MM.1S (cell line): ENCODE results near the gene HAO2.

Experiments used
- DNase-seq: peaks from one replicate; pipeline ENCODE4 v3.0.0-alpha.2; 2015
- H2AFZ ChIP-seq: fragments of 300-600 bp; sonication (generic); 2 replicates; pipeline ENCODE4 v1.6.0; 2016; ENCODE audit warnings: antibody characterized with exemption, low read length
- H3F3A ChIP-seq: fragments of 300-600 bp; sonication (generic); 2 replicates; pipeline ENCODE4 v1.6.1; 2016; ENCODE audit warnings: mild to moderate bottlenecking, antibody characterized with exemption, low read length, moderate library complexity, mixed read lengths; ENCODE audit not compliant: insufficient read depth
- H3K27ac ChIP-seq: fragments of 300-600 bp; sonication (generic); 2 replicates; pipeline ENCODE4 v1.5.1; 2016; ENCODE audit warnings: mild to moderate bottlenecking, low read length
- H3K27me3 ChIP-seq: fragments of 300-600 bp; sonication (generic); replicated peaks from 2 replicates; pipeline ENCODE4 v1.6.0; 2016; ENCODE audit warnings: low read length; ENCODE audit not compliant: insufficient read depth
- H3K36me3 ChIP-seq: fragments of 300-600 bp; sonication (generic); replicated peaks from 2 replicates; pipeline ENCODE4 v1.6.1; 2016; ENCODE audit warnings: mild to moderate bottlenecking, low read length, mixed read lengths; ENCODE audit not compliant: insufficient read depth
- H3K4me1 ChIP-seq: fragments of 300-600 bp; sonication (generic); 2 replicates; pipeline ENCODE4 v1.6.1; 2016; ENCODE audit warnings: low read length, mixed read lengths
- H3K4me2 ChIP-seq: fragments of 300-600 bp; sonication (generic); 2 replicates; pipeline ENCODE4 v1.6.0; 2016; ENCODE audit warnings: low read depth, low read length
- H3K4me3 ChIP-seq: fragments of 300-600 bp; sonication (generic); 2 replicates; pipeline ENCODE4 v1.5.1; 2016; ENCODE audit warnings: low read length, mixed read lengths
- H3K79me2 ChIP-seq: fragments of 300-600 bp; sonication (generic); 2 replicates; pipeline ENCODE4 v1.6.1; 2016; ENCODE audit warnings: mixed run types, low read length, mixed read lengths
- H3K9ac ChIP-seq: fragments of 300-600 bp; sonication (generic); 2 replicates; pipeline ENCODE4 v1.6.1; 2016; ENCODE audit warnings: low read length, mixed read lengths
- H3K9me2 ChIP-seq: fragments of 300-600 bp; sonication (generic); replicated peaks from 2 replicates; pipeline ENCODE4 v1.6.1; 2016; ENCODE audit warnings: mild to moderate bottlenecking, low read length, mixed read lengths; ENCODE audit not compliant: insufficient read depth
- H3K9me3 ChIP-seq: fragments of 300-600 bp; sonication (generic); replicated peaks from 2 replicates; pipeline ENCODE4 v1.6.1; 2016; ENCODE audit warnings: mild to moderate bottlenecking, low read length, mixed read lengths; ENCODE audit not compliant: insufficient read depth
- H4K20me1 ChIP-seq: fragments of 300-600 bp; sonication (generic); 2 replicates; pipeline ENCODE4 v1.6.1; 2016; ENCODE audit warnings: mild to moderate bottlenecking, low read length, moderate library complexity, mixed read lengths; ENCODE audit not compliant: insufficient read depth
- CTCF ChIP-seq: fragments of 300-600 bp; sonication (generic); IDR thresholded peaks from 2 replicates; pipeline ENCODE4 v1.5.1; 2016; ENCODE audit warnings: antibody characterized with exemption, low read length, mixed read lengths
- EZH2 ChIP-seq: fragments of 300-600 bp; sonication (generic); optimal IDR thresholded peaks from 2 replicates; pipeline ENCODE3; 2017; ENCODE audit warnings: low read depth, mild to moderate bottlenecking, antibody characterized with exemption, low read length, mixed read lengths
- EZH2phosphoT487 ChIP-seq: fragments of 300-600 bp; sonication (generic); IDR thresholded peaks from 2 replicates; pipeline ENCODE4 v1.6.1; 2018; ENCODE audit warnings: antibody characterized with exemption, low read length

HAO2 gene

GRCh38 chr1:119370748-119371147, 2.2 kb downstream of the HAO2 start:
- Histone ChIP-seq H3F3A (no peaks in the 10 kb centered on the region), H3K27me3 (no peaks in the 10 kb centered on the region), H3K9me2 (no peaks in the 10 kb centered on the region), H3K4me2 (no peak overlapping the region), H4K20me1 (no peaks in the 10 kb centered on the region), H3K27ac (no peak overlapping the region), H3K4me1 (peaks cover 9% of the 10 kb centered on the region; the same call in 1 of the 2 replicates), H3K36me3 (no peaks in the 10 kb centered on the region), H2AFZ (no peak overlapping the region), H3K9ac (no peak overlapping the region), H3K79me2 (no peaks in the 10 kb centered on the region), H3K9me3 (no peaks in the 10 kb centered on the region), H3K4me3 (no peak overlapping the region)
- TF ChIP-seq EZH2 (no peak), EZH2phosphoT487 (no peak), CTCF (no peak)
- DNase-seq: no peak

GRCh38 chr1:119371815-119372214, 3.2 kb downstream of the HAO2 start:
- no peaks in the 10 kb centered on the region for H3K9me3 ChIP-seq
- no peak for DNase-seq
- H3K79me2 ChIP-seq: no peaks in the 10 kb centered on the region
- no peak overlapping the region for H3K9ac ChIP-seq
- no peak overlapping the region for H3K4me2 ChIP-seq
- H3F3A ChIP-seq: no peaks in the 10 kb centered on the region
- H3K27ac ChIP-seq: no peak overlapping the region
- H3K36me3 ChIP-seq: no peaks in the 10 kb centered on the region
- no peaks in the 10 kb centered on the region for H3K27me3 ChIP-seq
- no peaks in the 10 kb centered on the region for H4K20me1 ChIP-seq
- H3K4me3 ChIP-seq: no peak overlapping the region
- peaks cover 9% of the 10 kb centered on the region; the same call in 1 of the 2 replicates for H3K4me1 ChIP-seq
- TF ChIP-seq EZH2phosphoT487: no peak
- TF ChIP-seq CTCF: no peak
- TF ChIP-seq EZH2: no peak
- H3K9me2 ChIP-seq: no peaks in the 10 kb centered on the region
- H2AFZ ChIP-seq: no peak overlapping the region

GRCh38 chr1:119372503-119373086, 4.0 kb downstream of the HAO2 start:
- Histone ChIP-seq H3K27ac (no peak overlapping the region), H3K9me2 (no peaks in the 10 kb centered on the region), H3K9me3 (no peaks in the 10 kb centered on the region), H3F3A (no peaks in the 10 kb centered on the region), H3K9ac (no peak overlapping the region), H3K36me3 (no peaks in the 10 kb centered on the region), H3K4me2 (peak overlapping the region; percentile 32), H2AFZ (0 out of 2 replicates have a peak overlapping the region, but pooled peaks have one; percentile 43), H3K79me2 (no peaks in the 10 kb centered on the region), H3K4me1 (peaks cover 9% of the 10 kb centered on the region; the same call in 1 of the 2 replicates), H3K4me3 (no peak overlapping the region), H3K27me3 (no peaks in the 10 kb centered on the region), H4K20me1 (no peaks in the 10 kb centered on the region)
- DNase-seq: peak; percentile 66
- TF ChIP-seq CTCF (peak; percentile 43), EZH2 (no peak)
